ENCODE results near the gene NKX6-1.

- TF ChIP-seq CTCF (IDR thresholded peaks at IDR 0.05): no peak
- no peak for TF ChIP-seq POLR2A (IDR thresholded peaks at IDR 0.05)
Measured at GRCh38 chr4:84477738-84478137, 21.4 kb downstream of the NKX6-1 start.
